CD4-positive, alpha-beta T cell treated with Interleukin-15 for 1 hour (primary cell): ENCODE data around the gene HACD2.
"Not testable (repeated sequence)": the region's sequence is repeated elsewhere in the genome, so short reads cannot be mapped to it uniquely, and the experiment has no call there.

Source experiments
- DNase-seq: peaks from one replicate; pipeline ENCODE4 v3.0.0-alpha.2; 2020

The HACD2 gene

DNA sequence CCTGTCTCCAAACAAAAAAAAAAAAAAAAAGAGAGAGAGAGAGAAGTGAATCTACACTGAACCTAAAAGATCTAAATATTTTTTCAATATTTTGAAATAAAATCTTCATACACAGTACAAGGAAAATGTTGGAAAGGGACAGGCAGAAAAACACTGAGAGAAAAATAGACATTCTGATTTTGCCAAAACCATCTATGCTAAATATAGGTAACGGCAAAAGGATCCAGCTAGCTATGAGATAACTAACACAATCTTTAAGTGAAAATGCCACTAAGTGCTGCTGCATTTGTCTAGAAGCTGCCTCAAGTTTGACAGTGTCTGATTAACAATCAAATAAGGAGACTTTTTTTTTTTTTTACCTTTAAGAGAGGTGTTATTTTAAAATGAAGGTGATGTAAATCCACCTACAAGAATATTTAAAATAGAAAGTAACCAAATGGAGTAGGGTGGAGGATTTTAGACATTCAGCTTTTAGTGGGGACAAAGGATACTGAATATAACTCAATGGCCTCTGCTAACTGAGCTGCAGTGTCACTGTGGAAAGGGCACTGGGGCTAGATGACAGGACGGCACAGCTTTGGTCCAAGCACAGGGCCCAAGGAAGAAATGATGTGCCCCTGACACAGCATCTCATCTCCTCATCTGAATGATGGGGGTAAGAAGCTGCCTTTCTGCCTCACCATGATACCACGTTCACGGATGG, 62.4 kb downstream of the HACD2 start:
- no peak for DNase-seq

DNA sequence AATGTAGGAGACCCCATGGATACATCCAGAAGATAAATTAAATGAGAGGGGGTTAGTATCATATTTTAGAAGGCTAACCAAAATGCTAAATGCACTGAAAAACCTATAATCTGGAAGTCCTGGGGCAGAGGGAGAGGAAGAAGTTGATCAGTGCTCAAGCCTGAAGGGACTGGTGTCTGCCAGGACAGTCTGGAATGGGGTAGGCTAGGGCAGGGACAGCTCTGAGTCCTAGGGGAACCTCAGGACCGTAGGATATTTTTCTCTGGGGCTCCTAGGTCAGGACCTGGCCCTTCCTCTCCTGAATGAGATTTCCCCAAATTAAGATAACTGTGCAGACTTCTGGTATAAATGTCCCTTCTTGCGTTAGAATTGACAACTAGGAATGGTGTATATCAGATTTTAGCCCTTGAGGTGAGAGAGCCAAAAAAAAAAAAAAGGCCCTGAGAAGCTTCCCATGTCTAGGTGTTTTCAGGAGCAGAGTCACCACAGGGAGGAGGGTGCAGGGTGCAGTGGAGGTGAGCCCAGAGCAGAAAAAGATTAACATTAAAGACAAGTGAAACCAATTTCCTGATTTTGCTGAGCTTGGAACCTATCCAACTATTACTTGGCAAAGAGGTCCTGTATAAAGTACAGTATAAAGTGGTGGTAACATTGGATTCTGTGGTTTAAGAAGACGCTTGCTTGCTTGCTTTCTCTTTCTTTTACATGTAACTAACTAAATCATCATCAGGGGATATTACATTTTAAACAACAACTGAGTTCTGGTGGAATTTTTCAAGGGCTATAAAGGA, 63.5 kb downstream of the HACD2 start:
- DNase-seq: no peak

DNA sequence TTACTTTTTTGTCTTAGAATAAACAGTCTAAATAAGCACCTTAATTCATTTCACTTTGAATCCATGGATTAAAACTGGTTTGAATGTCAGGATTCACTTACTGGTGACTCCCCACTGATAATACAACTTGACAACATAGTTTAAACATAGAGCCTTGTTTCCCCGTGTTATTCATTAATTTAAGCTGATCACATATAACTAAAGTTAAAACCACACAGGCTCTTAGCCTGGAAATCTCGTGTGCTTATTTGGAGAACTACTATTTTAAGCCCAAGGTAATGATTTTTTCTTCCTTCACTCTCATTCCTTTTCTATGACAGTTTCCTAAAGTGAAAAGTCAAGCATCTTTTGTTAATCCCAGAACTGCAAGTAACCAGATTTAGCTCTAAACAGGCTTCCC, 64.2 kb downstream of the HACD2 start:
- DNase-seq: no peak

DNA sequence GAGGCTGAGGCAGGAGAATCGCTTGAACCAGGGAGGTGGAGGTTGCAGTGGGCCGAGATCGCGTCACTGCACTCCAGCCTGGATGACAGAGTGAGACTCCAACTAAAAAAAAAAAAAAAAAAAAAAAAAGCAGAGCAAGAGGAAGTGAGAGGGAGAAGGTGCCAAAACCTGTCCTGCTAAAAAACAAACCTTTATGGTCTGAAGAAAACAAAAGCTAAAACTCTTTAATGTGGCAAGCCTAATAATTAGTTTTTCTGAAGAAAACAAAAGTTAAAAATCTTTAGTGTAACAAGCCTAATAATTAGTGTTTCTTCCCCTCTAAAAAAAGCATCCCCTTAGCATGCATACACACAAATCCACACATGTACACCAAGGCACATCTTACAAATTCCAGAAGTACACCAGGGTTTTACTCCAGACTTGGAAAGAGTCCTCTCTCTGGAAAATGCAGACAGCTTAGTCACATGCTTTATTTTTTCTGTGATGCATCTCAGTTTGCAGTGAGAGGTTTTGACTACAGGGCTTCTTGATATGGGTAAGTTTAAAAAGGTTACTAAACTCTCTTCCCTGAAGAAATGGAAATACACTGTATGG, 65.9 kb downstream of the HACD2 start:
- no peak for DNase-seq

DNA sequence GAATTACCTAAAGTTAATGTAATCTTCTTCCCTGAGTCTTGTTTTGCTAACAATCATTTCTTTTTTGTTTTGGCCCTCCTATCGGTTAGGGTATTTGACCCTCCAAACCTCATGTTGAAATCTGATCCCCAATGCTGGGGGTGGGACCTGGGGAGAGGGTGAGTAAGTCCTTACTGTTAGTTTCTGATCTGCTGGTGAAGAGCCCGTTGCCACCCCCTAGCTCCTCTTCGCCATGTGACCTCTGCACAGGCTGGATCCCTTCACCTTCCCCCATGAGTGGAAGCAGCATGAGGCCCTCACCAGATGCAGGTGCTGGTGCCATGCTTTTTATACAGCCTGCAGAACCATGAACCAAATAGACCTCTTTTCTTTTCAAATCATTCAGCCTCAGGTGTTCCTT, 73.1 kb downstream of the HACD2 start:
- no peak for DNase-seq

DNA sequence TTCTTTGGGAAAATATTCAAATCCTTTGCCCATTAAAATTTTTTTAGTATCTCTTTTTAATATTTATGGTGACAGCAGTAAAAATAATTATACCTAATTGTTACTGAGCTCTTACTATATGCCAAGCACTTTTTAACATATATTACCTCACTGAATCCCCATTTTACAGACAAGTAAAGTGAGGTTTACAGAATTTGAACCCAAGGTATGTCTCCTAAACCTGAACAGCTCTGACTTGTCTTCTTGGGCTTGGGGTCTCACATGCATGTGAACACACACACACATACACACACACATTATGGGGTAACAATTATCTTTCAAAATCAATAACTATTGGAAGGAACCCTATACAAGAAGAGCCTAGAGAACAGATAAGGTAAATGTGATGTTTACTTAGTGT, 73.8 kb downstream of the HACD2 start:
- no peak for DNase-seq

DNA sequence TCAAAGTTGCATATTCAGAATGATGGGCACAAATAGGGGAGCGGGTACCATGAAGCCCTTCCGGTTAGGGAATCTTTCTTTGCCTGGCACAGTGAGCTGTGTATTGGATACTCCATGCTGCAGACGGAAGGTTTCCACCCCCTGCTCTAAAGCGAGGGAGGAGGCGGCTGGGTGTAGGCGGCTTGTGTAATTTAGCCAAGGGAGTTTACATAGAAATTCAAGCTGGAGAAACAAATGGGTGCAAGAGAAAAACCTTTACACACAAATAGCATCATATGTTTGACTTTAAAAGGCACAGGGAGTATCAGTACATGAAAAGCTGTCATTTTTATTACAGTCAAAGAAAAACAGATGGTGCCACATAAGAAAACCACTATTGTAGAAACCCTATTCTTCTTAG, 76.7 kb downstream of the HACD2 start:
- DNase-seq: no peak

DNA sequence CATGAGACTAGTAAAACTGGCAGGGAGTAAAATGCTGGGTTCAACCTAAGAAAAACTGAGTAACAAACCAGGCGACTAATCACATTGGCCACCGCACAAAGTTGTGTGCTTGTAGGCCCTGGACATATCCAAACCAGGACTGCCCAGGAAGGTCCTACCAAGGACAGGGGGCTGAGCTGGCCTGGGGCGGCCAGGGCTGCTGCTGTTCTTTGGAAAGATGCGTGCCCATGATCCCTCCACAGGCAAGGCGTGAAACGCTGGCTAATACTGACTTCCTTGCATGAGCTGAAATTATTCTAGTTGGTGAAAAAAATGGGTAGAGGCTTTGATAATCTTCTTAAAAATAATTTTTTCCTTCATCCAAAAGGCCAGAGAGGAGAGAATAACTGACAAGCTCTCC, 79.0 kb downstream of the HACD2 start:
- no peak for DNase-seq

DNA sequence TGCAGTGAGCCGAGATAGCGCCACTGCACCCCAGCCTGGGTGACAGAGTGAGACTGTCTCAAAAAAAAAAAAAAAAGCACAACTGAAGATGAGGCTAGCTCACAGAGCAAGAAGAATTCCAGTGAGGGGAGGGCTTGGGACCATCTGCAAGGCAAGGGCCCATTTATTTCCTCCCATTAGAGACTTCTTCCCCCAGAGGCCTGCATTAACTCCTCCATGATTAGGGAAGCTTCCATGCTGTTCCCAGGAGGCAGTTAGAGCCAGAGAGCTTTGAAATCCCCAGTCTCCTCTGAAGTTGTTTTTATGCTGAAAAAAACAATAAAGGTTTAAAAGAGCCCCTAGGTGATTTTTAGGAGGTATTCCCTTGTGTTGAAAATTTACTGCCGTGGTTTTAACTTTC, 81.7 kb downstream of the HACD2 start:
- no peak for DNase-seq

DNA sequence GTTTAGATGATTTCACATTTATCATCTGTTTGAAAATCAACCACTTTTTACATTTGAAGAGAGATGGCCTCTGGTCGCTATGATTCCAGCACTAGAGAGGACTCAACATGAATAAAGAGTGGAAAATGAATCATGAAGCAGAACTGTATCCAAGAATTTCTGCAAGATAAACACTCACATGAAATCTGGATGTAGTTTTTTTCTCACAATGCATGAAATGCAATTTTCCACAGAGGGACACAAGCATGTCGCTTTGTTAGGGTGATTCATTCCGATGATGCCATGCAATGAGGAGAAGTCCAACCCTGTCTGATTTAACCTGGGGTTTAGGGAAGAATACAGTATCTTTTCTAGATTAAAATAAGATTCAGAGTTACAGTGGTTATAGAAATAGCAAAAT, 85.5 kb downstream of the HACD2 start:
- DNase-seq: no peak

DNA sequence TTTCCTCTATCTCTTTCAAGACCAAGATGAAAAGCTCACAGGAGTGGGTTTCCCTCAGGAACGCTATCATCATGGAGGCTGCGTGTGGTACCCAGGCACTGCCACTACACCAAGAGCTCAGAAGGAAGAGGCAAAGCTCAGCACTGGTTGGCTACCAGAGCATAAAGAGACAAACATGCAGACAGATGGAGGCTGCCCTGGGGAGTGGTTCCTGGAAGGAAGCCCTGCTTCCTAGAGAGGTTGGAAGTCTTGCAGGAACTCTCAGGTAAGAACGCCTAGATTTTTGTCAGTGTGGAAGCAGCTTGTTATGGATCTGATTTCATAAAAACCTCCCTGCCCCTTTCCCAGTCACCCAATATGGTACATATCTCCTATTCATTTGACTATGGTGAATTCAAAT, 86.1 kb downstream of the HACD2 start:
- DNase-seq: no peak

DNA sequence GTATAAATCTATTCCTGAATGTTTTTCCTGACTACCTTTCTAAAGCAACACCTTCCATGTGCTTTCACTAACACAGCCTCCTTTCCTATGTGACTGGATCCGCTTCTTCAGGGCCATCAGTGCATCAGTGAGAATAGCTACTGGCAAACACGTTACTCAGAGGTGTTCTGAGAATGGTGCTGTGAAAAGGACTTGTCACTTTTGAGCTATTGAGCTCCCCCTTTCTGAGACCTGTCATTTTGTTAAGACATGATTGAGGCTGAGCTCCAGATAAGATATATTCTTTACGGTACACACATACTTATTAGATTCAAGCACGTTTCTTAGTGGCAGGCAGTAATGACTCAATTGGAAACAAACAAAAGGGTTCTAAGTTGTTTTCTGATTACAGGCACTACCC, 90.9 kb downstream of the HACD2 start:
- DNase-seq: no peak

DNA sequence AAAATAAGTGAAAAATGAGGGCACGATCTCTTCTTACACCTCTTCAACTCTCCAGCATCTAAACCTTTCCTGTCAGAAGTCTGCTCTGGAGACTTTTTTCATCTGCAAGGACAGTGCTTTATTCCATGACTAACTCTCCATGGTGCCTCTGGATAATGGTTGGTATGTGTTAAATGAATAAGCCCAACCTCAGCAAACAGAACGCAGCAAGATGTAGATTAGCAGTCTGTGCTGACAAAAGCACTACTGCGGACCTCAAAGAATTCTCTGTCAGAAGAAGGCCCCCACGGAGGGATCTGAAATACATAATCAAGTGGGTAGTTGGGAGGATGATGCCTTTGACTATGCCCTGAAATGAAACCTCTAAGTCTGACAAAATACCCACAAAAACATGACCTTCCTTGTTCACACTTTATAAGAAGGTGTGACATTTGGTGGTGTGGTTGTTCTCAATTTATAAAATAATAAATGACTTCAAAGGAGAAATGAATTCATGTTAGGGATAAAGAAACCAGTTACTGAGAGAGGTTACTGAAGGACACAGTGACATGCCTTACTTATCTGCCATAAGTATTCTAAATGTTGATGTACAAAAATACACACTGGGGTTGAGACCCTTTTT, 92.8 kb downstream of the HACD2 start:
- no peak for DNase-seq

DNA sequence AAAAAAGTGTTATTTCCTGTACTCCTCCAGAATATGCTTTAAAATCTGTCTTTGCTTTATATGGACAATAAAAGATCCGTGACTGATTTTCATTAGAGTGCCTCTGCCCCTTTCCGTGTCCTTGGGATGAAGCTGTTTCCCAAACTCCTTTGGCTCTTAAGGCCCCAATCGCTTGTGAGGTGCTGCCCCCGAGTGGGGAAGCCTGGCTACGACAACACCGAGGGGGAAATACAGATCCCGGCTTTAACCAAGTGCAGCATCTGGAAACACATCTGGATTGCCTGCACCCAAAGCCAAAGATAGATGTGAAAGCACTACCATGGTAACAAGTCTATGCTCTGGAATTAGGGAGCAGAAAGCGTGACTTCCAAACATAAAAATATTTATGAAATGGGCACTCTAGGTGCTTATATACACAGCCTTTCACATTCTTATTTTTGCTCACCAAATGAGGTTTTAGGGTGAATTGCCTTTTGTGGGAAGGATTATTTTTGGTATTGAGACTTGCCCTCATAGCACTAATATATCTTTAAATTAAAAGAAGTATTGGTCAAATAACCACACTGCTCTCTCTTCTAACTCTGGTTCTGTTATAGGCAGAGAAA, 95.4 kb downstream of the HACD2 start:
- DNase-seq: no peak

DNA sequence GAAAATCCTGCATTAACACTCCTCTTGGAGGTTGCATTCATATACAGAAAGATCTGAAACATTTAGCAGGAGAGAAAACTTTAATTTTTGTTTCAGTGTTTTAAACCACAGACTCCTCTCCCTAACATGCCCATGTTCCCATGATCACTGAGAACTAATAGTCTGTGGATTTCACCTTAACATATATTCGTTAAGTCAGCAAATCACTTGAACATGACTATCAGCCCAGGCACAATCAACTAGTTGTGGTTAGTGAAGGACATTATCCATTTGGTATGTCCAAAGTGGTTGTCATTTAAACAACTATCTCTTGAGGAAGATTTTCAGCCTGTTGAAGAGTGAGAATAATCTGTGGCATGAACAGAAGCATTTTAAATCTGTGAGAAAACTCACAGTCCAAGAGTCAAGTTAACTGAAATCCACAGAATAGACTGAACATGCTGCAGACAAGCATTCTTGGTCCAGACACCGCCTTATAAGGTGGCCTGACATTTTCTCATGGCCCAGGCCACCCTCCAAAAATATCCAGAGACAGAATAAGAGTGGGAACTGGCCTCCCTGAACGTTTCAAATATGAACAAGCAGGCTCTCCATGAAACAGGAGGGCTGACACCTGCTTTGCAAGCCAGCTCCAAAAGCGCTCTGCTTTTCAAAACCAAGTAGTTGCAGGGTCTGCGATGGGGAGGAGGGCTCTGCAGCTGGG, 96.1 kb downstream of the HACD2 start:
- DNase-seq: no peak

DNA sequence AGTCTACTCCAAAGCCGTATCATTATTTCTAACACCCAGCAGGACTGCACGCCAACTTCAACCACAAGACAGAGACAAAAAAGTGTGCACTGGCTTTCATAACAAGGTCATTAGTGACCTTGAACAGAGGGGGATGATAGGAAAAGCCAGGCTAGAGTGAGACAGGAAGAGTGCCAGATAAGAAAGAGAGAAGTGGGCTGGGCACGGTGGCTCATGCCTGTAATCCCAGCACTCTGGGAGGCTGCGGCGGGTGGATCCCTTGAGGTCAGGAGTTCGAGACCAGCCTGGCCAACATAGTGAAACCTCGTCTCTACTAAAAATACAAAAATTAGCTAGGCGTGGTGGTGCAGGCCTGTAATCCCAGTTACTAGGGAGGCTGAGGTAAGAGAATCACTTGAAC, 97.8 kb downstream of the HACD2 start:
- DNase-seq: not testable (repeated sequence)

DNA sequence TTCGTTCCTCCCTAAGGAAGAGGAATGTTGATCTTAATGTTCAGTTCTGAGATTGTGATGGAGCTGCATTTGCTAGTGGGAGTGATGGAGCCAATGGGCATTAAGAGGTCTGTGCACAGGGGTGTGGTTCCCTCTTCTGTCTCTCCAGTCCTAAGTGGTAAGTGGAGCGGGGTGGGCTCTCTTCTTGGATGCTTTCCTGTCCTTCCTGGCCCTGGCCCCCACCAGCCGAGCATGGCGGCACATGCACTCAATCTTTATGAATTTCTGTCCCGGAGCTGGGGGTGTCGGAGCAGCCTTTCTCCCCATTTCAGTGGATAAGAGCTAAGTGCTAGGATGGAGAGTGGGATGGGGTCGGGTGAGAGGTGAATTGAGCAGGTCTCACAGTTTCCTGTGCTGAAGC, 98.4 kb downstream of the HACD2 start:
- no peak for DNase-seq

DNA sequence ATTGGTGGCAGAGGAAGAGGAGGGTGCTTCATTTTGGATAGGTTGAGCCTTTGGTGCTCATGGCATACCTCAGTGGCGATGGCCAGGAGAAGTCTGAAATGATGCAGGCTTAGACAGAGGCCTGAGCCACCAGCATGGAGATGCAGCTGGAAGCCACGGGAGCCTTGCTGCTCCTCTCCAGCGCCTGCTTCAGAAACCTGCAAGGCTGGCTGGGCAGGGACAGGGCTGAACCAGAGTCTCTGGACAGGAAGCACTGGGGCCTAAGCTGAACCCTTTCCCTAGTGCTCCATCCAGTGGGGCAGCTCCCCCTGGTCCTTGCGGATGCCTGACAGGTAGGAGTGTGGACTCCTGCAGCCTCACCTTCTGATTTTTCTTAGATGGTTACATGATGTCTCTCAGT, 99.3 kb downstream of the HACD2 start:
- no peak for DNase-seq

DNA sequence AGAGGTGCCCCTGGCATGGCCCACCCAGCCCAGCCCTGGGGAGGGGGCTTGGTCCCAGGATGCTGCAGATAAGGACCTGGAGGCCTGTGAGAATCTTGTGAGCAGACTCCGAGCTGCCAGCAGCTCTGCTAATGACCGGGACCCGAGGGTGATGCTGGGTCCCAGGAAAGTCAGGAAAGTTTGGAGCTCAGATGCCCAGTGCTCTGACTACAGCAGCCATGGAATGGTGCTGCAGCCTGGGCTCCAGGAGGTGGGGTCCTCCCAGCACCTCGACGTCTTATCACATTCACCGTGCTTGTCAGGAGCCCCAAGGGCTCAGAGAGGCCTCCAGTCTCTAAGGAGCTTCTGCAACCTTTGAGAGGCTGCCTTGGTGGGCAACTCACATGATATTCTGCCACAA, 101.7 kb downstream of the HACD2 start:
- no peak for DNase-seq

DNA sequence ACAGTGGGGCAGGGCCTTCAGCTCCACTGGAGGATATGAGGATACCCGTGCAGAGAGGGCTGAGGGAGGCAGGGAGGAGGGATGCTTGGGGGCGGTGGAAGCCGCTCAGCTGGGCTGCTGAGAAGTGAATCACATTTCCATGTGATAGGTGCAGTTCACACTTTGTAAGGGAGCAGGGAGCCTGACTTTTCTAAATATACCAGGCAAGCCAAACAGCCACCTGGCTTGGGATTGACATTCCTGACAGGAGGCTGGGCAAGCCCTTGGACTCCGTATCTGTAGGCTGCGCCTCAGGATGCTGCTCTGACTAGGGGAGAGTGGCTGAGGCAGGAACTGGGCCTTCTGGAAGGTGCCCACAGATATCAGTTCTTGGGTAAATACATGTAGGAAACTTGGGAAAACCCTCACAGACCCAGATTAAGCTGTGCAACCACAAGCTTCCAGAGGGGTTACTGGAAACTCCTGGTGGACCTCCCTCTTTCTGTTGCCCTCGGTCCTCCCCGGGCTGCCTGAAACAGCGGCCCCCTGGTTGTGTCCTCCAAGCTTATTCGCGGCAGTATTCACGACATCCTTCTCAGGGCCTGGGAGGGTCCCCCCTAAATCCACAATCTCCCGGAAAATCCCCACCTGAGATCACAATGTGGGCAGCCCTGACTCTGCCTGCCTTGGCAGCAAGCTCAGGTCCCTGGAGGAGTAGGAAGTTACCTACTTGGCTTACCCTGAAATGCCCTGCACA, 103.0 kb downstream of the HACD2 start:
- DNase-seq: no peak

DNA sequence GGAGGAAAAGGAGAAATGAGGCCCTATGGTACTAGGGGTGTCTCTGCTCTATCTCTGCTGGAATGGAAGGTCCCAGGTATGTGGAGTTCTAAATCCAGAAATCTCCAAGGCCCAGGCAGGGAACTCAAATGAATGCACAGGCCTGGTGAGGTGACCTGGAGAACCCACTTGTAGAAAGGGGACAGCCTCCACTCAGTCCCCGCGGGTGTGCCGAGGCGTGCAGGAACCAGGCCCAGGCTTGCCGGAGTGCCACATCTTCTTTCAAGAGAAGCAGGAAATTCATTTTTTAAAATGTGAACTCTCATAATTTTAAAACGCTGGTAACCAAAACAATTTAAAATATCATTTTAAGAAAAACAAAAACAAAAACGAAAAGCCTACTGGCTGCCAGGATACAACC, 103.8 kb downstream of the HACD2 start:
- no peak for DNase-seq

DNA sequence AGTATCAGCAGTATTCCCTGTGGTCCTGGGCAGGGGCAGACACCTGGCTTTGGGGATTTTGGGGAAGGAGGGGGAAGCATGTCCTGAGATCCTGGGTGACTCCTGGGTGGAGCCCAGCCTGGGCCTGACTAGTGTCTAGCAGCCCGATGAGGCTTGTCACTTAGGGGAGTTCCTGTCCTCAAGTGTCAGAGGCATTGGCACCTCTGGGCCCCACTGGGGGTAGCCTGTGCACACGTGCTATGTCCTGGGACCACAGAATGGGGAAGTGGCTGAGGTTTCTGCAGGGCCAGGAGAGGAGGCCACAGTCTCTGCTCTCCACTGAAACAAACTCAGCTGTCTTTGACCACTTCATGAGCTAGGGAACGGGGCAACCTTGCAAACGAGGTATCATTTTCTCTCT, 104.4 kb downstream of the HACD2 start:
- DNase-seq: no peak
